GM06990 (cell line): Measurements from ENCODE around the gene ADRA2A.

Experiments
- DNase-seq: peaks from one replicate; pipeline ENCODE4 v3.0.0-alpha.2; 2011; ENCODE audit not compliant: insufficient read length; ENCODE audit errors: extremely low read depth
- H3K27me3 ChIP-seq: replicated peaks from 2 replicates; pipeline ENCODE4 v1.6.0; 2011; ENCODE audit warnings: low read length; ENCODE audit not compliant: control insufficient read depth, insufficient read depth
- H3K36me3 ChIP-seq: 2 replicates; pipeline ENCODE4 v1.5.1; 2011; ENCODE audit warnings: low read length; ENCODE audit not compliant: control insufficient read depth, insufficient read depth
- H3K4me3 ChIP-seq: replicated peaks from 2 replicates; pipeline ENCODE4 v1.5.1; 2011; ENCODE audit warnings: low read depth, mild to moderate bottlenecking, control low read depth, low read length
- TF ChIP-seq, protein P1 (sequence below): IDR thresholded peaks from 2 replicates; pipeline ENCODE4 v1.5.1; 2011; ENCODE audit warnings: low read length, control low read depth, mild to moderate bottlenecking, inconsistent platforms; ENCODE audit not compliant: insufficient read depth, poor library complexity, severe bottlenecking

The ADRA2A gene

DNA sequence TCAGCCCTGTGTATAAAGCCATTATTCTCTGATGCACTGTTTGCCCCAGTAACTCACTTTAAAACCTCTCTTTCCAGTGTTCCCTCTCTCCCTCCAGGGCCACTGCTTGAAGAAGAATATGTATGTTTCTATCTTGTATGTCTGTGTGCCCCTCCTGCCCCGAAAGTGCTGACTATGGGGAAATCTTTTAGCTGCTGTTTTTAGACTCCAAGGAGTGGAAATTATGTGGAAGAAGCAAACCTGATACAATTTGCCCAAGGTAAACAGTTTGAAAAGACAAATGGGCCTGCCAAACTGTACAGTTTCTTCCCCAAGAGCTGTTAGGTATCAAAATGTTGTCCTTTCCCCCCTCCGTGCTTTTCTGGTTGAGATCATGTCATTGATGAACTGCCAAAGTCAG lies 3.4 kb downstream of the ADRA2A start:
- TF ChIP-seq, protein P1, sequence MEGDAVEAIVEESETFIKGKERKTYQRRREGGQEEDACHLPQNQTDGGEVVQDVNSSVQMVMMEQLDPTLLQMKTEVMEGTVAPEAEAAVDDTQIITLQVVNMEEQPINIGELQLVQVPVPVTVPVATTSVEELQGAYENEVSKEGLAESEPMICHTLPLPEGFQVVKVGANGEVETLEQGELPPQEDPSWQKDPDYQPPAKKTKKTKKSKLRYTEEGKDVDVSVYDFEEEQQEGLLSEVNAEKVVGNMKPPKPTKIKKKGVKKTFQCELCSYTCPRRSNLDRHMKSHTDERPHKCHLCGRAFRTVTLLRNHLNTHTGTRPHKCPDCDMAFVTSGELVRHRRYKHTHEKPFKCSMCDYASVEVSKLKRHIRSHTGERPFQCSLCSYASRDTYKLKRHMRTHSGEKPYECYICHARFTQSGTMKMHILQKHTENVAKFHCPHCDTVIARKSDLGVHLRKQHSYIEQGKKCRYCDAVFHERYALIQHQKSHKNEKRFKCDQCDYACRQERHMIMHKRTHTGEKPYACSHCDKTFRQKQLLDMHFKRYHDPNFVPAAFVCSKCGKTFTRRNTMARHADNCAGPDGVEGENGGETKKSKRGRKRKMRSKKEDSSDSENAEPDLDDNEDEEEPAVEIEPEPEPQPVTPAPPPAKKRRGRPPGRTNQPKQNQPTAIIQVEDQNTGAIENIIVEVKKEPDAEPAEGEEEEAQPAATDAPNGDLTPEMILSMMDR = no peak
- H3K27me3 ChIP-seq = peaks cover 1% of the 10 kb centered on the region; the same call in 1 of the 2 replicates
- H3K36me3 ChIP-seq = no peaks in the 10 kb centered on the region
- no peak for DNase-seq
- no peak overlapping the region for H3K4me3 ChIP-seq

DNA sequence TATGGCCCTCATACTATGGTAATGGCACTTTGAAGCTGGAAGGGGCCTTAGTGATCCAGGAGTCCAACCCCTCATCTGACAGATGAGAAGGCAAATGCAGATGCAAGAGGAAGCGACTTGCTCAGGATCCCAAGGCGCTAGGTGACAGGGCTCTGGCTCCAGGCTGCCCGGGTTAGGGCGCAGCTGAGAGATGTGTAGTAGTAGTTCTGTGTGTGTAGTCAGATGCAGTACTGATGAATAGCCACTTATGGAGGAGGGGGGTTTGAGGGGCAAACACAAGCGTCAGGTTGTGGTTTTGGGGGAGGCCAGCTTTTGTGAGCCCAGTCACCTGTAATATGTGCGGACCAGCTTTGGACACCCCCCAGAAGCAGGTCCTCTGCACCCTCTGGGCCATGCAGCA lies 4.8 kb downstream of the ADRA2A start:
- Histone ChIP-seq H3K36me3 (no peaks in the 10 kb centered on the region), H3K27me3 (no peaks in the 10 kb centered on the region; the same call in 1 of the 2 replicates), H3K4me3 (no peak overlapping the region)
- TF ChIP-seq, protein P1 = no peak
- no peak for DNase-seq

DNA sequence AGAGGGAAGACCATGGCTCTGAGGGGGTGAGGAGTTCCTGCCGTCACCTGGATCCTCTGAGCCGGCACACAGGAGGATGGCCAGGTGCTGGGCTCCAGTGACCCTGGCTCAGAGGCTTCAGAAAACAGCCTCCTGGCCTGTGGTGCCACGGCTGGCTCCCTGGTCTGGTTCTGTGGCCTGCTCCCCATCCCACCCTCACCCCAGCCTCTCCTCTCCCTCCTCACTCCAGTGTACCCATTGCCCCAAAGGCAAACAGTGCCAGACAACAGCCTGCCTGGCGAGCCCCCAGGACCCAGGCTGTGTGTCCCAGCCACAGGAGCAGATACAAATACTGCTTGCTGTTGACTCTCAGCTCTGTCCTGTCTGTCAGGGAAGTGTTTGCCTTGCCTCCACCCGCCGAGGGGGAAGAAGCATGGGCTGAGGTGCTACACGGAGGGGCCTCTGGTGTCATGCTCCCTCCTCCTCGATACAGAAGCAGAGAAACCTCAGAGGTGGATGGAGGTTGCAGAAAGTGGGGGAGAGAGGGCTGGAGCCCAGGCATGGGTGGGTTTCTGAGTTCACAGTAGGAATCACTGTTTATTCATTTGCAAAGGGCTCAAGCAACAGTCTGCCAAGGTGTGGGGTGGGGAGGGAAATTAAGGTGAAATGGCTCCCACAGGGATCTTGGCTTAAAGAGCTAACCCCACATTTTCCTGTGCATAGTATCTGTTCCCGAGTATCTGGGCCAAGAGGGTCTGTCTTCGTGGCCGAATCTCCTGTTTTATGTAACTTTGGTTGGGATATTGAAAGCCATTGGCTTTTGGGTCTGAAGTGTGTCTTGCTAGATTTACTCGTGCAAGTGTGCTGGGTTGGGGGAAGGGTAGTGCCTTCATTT lies 5.5 kb downstream of the ADRA2A start:
- H3K4me3 ChIP-seq = no peak overlapping the region
- no peaks in the 10 kb centered on the region; the same call in 1 of the 2 replicates for H3K27me3 ChIP-seq
- TF ChIP-seq, protein P1 = no peak
- DNase-seq = no peak
- no peaks in the 10 kb centered on the region for H3K36me3 ChIP-seq

DNA sequence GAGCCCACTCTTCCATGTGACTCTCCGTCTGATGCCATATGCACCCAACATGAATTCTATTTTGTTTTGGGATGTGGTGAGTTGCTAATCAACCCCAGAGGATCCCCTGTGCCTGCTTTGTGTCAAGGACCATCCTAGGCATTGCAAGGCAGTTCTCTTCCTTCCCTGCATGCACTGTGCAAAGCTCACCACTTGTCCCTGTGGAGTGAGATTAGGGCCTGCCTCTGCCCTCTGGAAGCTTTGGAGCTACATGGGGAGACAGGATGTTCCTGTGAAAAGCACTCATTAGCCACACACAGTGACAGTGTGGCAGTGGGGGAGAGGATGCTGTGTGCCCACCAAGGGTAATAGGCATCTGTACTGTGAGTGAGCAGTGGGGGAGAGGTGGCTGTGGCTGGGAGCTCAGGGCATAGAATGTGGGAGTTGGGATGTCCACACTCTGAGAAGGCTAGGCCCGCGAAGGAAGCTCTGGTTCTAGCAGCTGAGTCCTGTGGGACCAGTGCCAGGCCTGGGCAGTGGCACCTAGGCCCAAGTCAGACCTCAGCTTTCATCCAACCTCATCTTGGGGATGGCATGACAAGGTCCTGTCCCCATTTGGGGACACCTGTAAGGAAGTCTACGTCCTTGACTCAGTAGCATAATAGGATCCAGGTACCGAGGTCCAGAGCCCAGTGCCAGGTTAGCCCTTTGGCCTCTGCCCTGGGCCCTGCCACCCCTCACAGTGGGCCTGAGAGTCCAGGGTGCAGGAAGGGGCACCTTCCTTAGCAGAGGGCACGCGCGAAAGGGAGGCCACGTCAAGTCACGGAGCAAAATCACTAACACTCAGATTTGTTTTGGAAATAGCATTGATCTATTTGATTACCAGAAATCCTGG lies 6.6 kb downstream of the ADRA2A start:
- no peaks in the 10 kb centered on the region; the same call in 1 of the 2 replicates for H3K27me3 ChIP-seq
- no peak for DNase-seq
- H3K4me3 ChIP-seq = no peak overlapping the region
- TF ChIP-seq, protein P1 = no peak
- H3K36me3 ChIP-seq = no peaks in the 10 kb centered on the region

DNA sequence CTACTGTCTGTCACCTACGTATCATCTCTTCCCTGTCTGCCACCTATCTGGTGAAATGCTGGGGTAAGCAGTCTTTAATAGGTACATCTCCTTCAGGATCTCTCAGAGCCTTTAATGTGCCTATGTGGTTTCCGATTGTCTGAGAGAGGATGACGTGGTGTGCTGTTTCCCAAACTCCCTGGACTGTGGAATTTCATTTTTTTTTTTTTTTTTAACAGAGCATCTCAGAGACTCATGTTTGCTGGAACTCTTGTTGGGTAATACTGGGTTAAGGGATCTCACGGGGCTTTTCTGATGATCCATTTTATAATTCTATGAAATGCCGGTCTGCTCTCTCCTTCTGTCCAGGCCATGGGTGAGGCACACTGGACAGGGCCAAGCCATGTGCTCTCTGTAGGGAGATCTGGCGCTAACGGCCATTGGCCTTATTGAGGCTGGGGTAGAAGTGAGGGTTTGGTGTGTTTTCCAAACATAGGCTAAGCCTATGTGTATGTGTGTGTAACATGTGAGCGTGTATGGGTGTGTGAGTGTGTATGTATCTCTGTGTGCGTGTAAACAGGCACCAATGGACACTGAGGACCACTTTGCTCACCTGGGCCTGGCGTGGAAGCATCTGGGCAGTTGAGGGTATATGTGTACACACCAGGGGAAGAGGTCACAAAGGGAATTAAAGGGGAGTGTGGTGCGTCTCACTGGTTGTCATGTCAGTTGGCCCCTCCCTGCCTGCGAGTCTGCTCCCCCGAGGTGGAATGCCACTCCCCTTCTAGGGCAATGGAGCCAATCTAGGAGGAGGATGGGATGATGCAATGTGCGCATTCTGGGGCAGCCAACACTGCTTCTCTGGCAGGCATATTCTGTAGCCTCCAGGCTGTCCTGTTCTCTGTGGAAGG lies 7.8 kb downstream of the ADRA2A start:
- TF ChIP-seq, protein P1 = no peak
- H3K4me3 ChIP-seq = no peak overlapping the region
- DNase-seq = no peak
- no peaks in the 10 kb centered on the region; the same call in 1 of the 2 replicates for H3K27me3 ChIP-seq
- H3K36me3 ChIP-seq = no peaks in the 10 kb centered on the region
